HG03354 (cell line): ENCODE results near the gene TMEM117.
"Not testable (repeated sequence)": the region's sequence is repeated elsewhere in the genome, so short reads cannot be mapped to it uniquely, and the experiment has no call there.

ENCODE experiments used
- ATAC-seq: cut with Tn5 transposase; IDR thresholded peaks from one replicate; pipeline ENCODE4 v1.9.1; 2021; ENCODE audit warnings: mild to moderate bottlenecking; ENCODE audit not compliant: unreplicated experiment, poor library complexity, severe bottlenecking

The TMEM117 gene

DNA sequence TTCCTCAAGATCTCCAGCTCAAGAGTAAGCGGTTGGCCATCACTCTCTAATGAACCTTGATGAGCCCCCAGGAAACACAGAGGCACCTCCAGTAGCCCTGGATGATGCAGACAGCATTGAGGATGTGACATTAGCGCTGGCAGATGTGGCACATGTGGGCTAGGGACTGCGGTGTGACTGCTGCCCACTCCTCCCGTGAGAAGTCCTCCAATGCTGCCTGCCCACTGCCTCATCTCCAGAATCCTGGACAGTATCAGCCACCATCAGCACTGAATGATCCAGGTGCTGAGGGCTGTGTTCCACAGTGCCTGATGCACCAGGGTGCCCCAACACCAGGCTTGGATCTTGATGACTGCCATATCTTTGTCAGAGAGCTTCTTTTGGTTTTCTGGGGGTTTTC, 412.6 kb downstream of the TMEM117 start:
- no peak for ATAC-seq

GRCh38 chr12:44250440-44250839, 414.6 kb downstream of the TMEM117 start:
- not testable (repeated sequence) for ATAC-seq

DNA sequence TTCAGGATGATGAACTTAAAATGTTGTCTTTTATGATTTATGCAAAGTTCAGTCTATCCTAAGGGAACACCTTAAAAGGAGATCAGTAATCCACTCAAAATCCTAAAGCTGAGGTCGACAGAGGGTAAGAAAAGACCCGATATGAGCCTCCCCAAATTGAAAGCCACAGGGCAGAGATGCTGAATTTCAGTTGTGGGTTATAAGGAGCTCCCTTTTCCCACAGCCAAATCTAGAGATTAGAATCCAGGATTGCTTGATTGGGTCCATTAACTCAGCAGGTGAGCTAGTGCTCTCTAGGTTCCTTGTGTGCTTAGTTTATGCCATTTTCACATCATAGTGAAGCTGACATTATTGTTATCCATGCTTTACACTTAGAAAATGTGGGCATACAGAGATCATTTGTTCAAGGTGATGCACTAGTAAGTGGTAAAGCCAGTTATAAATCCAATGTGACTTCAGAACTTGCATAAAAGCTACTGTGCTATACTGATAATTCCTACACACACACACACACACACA, 417.5 kb downstream of the TMEM117 start:
- no peak for ATAC-seq

DNA sequence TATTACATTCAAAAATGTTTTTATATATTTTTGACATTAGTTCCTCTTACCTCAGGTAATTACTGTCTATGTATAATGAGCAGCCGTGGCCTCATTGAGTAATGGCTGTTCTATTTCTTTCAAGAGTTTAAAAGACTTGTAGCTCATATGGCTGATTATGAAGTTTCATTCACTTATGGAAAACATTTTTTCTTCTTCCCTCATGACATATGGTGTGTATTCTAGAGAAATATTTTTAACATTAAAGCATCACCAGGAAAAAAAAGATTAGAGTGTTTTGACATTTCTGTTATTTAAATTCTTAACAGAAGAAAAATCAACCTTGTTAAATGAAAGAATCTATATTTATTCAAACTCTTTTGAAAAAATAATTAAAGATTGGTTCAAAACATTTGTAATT, 422.4 kb downstream of the TMEM117 start:
- ATAC-seq = no peak

DNA sequence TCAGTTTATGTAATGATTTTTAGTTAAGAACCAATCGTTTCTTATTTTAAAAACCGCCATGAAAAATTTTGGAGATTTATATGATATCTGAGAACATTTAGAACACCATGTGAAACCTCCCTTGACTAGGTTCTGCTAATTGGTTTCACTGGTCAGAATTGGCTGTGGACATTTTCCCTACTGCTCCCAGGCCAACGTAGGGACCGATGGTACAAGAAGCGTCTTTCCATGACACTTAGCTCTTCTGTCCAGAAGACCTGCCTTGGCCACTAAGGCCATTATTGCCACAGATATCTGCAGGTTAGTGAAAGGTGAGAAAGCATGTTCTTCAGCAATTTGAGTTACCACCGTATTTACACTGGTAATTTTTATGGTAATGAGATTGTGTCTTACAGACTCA, 424.0 kb downstream of the TMEM117 start:
- ATAC-seq = no peak

DNA sequence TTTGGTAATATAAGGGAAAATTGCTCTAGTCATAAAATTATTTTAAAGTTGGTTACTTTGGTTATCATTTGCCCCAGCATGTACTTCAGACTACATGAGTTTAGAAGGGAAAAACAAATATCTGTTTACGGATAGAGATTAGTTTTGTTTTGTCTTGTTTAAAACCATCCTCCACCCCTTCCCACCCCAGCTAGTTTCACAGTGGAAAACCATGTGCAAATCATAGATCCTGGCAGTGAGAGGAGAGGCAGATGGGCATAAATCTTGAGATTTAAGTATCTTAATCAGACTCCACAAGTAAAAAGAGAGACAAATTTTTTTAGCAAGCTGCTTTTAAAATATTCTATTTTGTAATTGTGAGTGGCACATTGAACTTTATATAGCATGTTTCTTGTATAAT, 424.7 kb downstream of the TMEM117 start:
- ATAC-seq = no peak

DNA sequence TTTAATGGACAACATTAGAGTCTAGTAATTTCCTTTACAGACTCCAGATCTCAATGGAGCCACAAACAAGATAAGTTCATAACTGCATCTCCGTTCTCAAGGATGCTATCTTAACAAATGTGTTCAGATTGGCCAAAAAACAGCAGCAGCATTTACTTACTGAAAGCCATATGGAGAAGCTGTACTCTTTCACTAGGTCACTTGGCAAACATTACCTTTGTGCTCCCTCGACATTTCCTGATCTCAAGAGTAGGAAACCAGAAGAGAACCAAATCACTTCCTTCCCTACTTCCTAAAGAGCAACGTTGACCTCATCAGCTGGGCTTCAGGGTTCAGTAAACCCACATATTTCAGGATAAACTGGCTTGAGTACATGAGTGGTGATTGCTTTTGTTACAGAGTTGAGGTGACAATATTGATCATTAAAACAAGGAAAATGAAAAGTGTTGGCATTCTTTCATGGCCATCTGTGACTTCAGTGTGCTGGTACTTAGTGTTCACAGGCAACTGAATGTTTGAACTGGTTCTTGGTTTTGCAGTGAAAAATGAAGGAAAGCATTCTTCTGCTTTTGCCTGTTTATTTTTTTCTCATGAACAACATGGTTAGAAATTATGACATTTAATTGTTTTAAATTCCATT, 449.6 kb downstream of the TMEM117 start:
- ATAC-seq = no peak

- ATAC-seq = no peak
These were observed 450.5 kb downstream of the TMEM117 start for GRCh38 chr12:44286336-44286735.

GRCh38 chr12:44286821-44287505, 451.1 kb downstream of the TMEM117 start:
- no peak for ATAC-seq

DNA sequence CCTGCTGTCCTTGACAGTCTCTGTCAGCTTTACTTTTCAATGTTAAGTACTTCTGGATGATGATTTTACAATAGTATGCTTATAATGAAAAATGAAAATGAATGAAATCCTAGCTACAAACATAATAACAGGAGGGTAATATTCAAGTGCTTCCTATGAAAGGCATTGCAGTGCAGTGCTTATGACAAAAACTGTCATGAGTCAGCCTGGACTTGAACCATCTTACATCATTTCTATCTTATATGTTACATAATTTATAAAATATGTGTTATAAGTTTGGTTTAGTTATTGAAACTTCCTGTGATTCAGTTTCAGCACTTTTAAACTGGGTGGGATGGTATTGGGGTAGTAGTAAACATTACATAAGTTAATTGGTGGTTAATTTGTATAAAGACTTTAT, 451.7 kb downstream of the TMEM117 start:
- ATAC-seq = no peak

- ATAC-seq = peak; percentile 95
These were observed 458.8 kb downstream of the TMEM117 start for GRCh38 chr12:44294649-44295048.

DNA sequence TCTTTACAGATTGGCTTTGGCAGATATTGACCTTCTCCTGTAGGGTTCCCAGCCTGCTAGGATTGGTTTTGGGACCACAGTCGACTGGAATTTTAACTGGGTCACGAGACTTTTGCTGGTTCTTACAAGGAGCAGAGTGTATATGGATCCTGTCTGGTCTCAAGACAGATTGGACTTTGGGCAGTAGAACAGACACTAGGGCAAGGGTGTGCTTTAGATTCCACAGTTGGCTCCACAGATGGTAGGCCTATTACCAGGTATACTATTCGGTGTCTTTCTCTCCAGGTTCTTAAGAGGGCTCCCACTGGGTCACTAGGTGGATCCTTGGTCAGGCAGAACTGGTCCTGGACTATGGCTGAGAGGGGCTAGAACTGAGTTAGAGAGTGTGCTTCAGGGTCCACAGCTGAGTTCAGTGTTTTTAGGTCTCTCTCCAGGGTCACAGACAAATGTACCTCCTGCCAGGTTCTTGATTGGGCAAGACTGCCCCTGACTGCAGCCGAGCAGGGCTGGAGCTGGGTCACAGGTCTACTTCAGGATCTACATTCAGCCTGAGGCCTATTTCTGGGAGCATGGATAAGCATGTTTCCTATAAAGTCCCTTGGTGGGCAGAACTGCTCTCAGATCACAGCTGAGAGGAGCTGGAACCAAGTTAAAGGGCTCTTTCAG, 460.2 kb downstream of the TMEM117 start:
- no peak for ATAC-seq

DNA sequence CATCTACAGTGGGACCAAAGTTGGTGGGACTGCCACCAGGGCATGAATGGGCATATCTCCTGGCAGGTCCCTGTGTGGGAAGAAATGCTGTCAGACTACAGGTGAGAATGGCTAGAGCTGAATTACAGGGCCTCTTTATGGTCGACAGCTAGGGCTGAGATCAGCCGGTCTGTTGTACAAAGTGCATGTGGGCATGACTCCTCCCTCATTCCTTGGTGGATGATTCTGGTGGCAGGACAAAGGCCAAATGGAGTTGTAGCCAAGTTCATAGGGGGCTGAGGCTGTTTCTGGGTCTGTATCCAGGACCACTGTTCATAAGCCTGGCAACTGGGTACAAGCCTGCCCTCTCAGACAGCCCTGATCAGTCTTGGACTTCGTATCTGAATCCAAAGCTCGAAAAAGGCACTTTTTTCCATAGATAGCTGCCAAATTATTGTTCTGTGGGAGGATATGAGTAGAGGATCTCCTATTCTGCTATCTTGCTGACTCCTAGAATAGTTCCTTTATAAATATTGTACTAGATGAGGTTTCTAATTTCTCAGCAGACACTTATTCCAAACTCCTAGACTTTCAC, 460.8 kb downstream of the TMEM117 start:
- no peak for ATAC-seq

- ATAC-seq = no peak
These were observed 463.6 kb downstream of the TMEM117 start for GRCh38 chr12:44299524-44299923.

GRCh38 chr12:44307506-44308168, 471.8 kb downstream of the TMEM117 start:
- no peak for ATAC-seq

DNA sequence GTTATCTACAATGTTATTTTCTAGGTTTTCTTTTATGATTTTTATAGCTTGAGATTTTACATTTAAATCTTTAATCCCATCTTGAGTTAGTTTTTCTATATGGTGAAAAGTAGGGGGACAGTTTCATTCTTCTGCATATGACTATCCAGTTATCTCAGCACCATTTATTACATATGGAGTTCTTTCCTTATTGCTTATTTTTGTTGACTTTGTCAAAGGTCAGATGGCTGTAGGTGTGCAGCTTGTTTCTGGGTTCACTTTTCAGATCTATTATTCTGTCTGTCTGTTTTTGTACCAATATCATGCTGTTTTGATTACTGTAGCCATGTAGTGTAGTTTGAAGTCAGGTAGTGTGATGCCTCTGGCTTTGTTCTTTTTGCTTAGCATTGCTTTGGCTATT, 477.3 kb downstream of the TMEM117 start:
- no peak for ATAC-seq

- ATAC-seq = no peak
These were observed 478.2 kb downstream of the TMEM117 start for GRCh38 chr12:44314007-44314500.

GRCh38 chr12:44317651-44318126, 481.8 kb downstream of the TMEM117 start:
- peak; percentile 92 for ATAC-seq

DNA sequence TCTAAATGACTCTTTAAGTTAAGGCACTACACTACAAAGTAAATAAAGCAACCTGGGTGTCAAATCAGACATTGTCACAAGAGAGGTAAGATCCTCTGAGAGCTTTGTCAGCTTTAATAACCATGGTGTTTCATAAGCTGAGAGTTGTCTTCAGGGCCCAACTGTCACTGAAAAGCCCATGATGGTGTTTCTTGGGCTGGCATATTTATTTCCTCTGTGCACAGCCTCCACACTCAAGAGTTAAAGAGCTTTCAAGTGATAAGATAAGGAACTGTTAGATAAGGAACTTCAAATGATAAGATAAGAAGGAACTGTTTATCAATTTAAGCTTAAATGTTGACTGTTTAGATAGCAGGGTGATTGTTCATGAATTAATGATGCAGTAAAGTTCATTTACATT, 495.4 kb downstream of the TMEM117 start:
- no peak for ATAC-seq

GRCh38 chr12:44334347-44334746, 498.5 kb downstream of the TMEM117 start:
- ATAC-seq = no peak
